Astrocyte of the hippocampus (primary cell): ENCODE results near the gene GGTLC3.
A peak's percentile ranks its signal among the peaks of the same experiment; 100 is the strongest.
"Not testable (repeated sequence)": the region's sequence is repeated elsewhere in the genome, so short reads cannot be mapped to it uniquely, and the experiment has no call there.

Experiments
- DNase-seq: peaks from one replicate; pipeline ENCODE4 v3.0.0; 2011; ENCODE audit warnings: low read depth, low spot score

Gene GGTLC3

DNA sequence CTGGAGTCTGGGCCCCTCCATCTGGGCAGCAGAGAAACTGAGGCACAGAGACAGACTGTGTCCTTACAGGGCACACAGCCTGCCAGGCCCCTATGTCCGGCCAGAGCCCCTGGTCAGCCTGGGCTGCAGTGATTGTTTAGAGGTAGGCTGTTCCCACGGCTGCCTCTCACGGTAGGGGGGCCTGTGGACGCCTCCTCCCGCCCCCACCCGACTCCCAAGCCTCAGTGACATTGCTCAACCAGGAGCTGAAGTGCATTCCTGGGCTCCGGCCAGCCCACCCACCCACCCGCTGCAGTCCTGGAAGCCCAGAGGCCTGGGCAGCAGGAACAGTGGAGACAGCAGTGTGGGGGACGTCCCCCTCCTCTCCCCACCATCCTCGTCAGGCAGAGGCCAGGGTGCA, 4.5 kb downstream of the GGTLC3 start:
- DNase-seq = peak; percentile 1

DNA sequence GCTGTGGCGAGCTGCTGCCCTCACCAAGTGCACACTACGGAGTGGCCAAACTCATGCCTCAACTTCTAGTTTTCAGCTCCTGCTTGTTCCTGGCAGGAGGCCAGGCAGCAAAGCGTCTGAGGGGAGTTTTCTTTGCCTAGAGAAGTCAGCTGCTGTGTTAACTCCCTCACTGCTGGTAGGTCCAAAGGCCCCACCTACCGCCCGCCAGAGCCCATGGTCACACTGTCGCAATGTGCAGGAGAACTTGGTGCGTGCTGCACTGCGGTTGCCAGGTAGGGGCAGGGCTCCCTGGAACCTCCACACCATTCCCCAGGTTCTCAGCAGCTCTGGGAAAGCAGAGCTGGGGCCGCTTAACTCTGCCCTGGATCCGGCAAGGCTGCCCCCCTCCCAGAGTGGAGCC, 5.6 kb downstream of the GGTLC3 start:
- DNase-seq = not testable (repeated sequence)

DNA sequence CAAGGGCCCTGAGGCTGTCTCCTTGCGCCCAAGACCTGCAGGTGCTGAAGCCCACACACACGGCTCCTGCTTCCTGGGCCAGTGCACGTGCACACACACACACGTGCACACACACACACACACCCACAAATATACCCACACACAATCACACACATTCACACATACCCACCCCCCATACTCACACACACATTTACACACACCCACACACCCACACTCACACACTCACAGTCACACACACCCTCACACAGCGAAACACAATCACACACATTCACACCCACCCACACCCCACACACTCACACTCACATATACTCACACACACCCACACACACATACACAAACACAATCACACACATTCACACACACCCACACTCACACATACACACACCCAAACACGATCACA, 6.6 kb downstream of the GGTLC3 start:
- DNase-seq = not testable (repeated sequence)

- not testable (repeated sequence) for DNase-seq
These were observed 21.7 kb downstream of the GGTLC3 start for GRCh38 chr22:18496227-18496626.
